Measurements from ENCODE around the gene NR4A1.
"Not testable (repeated sequence)": the region's sequence is repeated elsewhere in the genome, so short reads cannot be mapped to it uniquely, and the experiment has no call there.

Gene NR4A1

DNA sequence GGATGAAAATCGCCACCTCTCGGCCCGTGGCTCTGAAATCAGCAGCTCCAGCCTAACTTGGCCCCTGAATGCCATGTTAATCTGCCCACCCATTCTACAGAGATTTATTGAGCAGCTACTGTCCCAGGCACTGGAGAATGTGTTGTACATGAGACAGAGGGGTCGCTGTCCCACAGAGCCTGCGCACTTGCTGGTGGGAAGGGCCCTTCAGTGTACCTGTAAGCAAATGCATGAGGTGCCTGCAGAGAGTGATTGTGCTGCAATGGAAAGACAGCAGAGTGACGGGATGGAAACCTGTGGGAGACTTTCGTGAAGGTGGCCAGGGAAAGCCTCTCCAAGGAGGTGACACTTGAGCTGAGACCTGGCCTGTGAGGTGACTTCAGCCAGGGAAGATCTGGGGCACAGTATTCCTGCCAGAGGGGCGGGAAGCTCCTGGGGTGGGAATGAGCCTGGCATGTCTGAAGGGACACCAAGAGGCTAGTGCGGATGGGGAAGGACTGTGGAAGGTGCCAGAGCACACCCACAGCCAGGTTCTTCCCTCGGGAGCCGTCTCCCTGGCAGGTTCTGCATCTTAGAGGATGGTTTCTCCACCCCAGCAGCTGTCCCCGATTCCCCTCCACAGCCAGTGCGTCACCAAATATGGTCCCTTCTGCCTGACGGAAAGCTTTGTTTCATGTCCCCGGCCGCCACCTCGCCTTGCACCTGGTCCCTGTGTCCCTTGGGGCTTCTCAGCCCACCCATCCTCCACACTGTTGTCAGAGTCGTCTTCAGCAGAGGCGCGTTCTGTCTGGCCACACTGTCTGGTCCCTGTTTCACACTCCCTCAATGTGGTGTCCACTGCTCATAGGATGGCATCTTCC, 36.9 kb downstream of the NR4A1 start:
- DNase-seq (ENCODE audit: extremely low spot score, insufficient read length, low read depth), result no peak
- FAIRE-seq, result peak; percentile 80

DNA sequence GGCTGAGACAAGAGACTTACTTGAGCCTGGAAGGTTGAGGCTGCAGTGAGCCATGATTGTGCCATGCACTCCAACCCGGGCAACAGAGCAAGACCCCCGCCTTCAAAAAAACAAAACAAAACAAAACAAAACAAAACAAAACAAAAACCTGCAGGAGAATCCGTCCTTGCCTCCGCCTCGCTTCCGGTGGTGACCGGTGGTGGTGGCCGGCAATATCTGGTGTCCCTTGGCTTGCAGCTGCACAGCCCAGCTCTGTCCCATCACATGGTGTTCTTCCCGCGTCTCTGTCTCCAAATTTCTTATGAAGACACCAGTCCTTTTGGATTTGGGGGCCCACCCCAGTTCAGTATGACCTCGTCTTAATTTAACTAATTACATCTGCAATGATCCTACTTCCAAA, 38.2 kb downstream of the NR4A1 start:
- DNase-seq (ENCODE audit: extremely low spot score, insufficient read length, low read depth), result no peak
- FAIRE-seq, result no peak

DNA sequence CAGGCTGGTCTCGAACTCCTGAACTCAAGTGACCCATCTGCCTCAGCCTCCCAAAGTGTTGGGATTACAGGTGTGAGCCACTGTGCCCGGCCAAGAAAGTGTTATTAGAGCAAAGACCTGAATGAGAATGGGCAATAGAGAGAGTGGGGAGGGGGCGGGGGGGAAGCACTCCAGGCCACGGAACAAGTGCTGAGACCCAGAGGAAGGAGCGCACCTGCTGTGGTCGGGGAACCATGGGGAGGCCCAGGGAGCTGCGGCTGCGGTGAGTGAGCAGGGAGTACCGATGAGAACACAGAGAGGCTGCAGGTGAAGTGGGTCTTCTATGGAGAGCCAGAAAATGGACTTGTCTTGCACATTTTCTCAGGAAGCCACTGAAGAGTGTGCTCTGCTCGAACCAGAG, 39.0 kb downstream of the NR4A1 start:
- no peak for DNase-seq (ENCODE audit: extremely low spot score, insufficient read length, low read depth)
- FAIRE-seq, result no peak

DNA sequence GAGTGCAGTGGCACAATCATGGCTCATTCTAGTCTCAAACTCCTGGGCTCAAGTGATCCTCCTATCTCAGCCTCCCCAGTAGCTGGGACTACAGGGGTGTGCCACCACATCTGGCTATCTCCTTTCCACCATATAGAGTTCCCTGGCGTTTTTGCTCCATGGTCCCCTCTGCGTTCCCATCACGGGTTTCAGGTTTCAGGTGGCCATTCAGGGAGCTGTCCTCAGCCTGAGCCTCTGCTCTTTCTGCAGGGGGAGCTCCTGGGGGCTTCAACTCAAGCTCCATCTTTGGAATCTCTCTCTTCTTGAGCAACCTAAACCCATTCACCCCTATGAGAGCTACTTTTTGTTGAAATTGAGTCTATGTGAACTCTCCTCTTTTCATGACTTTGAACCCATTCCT, 39.8 kb downstream of the NR4A1 start:
- no peak for DNase-seq (ENCODE audit: extremely low spot score, insufficient read length, low read depth)
- FAIRE-seq, result no peak

DNA sequence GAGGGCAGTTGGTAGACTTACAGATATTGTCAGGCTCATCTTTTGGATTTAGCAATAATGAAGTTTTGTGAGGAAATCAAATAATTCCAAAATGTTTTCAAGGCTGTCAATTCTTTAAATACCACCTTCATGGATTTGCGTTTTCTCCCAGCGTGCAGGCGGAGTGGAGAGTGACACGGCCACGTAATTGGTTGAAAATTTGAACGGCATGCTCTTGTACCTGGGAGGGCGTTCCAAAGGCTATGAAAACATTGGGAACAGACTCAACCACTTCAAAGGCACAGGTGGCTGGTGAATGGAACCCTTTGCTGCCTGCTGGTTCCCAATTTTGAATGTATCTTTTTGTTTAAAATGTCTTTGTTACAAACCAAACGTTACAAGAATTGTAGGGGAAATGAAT, 40.6 kb downstream of the NR4A1 start:
- FAIRE-seq (no peak), DNase-seq (ENCODE audit: extremely low spot score, insufficient read length, low read depth) (no peak)

DNA sequence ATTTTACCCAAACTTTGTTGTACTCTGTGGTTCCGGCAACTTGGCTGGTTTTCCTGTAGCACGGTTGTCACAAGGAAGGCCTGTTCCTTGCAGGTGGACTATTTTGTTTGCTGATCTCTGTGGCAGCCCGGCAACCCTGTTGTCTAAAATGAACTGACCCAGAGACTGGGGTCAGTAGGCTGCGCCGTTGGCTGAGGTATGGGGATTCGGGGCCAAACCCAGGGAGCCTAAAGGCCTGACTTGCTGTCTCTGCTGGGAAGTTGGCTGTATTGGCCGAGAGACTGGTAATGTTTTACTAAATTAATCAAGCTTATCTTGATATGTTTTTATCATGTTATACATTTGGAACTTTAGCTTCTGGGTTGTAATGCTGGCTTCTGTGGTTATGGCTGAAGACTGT, 42.1 kb downstream of the NR4A1 start:
- DNase-seq (ENCODE audit: extremely low spot score, insufficient read length, low read depth), result no peak
- no peak for FAIRE-seq

DNA sequence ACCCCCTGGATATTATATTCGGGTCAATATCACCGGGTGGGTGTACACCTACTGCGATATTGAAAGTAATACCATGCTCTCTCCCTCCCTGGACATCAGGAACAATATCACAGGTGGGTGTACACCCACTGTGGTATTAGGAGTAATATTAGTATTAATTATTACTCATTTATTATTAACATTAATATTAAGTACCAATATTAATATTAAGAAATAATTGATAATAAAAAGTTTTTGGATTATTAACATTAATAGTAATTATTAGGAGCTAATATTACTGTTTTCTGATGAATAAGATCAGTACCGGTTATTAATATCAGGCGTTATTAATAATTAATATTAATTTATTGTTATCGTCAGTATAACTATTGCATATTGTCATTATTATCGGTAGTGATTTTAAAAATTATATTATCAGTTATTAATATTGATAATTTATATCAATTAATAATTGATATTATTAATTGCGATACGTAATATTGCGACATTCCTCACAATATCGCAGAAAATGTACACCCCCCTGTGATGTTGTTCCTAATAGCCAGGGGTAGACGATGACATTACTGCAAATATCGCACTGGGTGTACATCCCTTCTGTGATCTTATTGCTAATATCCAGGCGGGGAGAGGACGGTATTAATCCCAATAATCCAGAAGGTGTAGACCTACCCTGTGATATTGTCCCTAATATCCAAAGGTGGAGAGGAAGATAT, 45.2 kb downstream of the NR4A1 start:
- FAIRE-seq (no peak), DNase-seq (ENCODE audit: extremely low spot score, insufficient read length, low read depth) (no peak)

DNA sequence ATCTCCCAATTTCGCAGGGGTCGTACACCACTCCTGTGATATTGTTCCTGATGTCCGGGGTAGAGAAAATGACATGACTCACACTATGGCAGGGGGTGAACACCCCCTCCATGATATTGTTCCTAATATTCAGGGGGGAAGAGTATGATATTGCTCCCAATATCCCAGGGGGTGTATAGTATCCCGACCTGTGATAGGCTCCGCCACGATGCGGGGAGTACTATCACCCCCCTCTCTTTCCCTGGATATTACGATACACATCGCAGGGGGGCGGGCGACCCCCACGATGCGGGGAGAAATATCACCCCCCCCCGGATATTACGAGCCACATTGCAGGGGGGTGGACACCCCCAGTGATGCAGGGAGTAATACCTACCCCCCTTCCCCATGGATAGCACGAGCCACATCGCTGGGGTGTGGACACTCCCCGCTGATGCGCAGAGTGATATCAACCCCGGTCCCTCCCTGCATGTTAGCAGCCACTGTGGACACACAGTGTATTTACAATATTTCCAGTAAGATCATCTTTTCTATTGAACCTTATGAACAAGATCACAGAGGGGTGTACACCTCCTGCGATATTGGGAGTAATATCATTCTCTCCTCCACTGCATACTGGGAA, 45.9 kb downstream of the NR4A1 start:
- DNase-seq (ENCODE audit: extremely low spot score, insufficient read length, low read depth) (no peak), FAIRE-seq (no peak)

DNA sequence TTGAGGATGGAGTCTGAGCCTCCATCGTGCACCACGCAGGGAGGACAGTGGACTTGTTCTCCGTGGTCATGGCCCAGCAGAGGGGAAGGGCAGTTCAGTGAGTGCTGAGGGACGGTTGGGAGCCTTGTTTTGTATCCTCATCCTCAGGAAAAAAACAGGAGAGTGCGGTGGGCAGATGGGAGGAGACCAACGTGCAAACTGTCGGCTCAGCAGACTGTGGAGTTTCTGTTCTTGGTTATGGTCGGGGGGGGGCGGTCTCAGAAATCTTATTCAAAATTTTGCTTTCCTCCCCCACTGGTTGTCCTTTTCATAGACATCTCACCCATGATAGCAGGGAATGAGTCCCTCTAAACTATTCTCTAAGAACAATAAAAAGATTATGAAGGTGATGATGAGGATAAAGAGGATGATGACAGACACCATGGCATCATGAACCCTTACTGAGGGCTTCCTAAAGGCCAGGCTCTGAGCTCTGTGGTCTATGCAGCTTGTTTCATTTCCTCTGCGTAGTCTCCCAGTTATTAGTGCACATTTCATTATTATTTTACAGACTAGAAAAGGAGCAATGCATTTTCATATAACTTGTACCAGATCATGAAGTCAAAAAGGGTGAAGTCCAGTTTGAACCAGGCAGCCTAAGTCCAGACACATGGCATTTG, 53.3 kb downstream of the NR4A1 start:
- not testable (repeated sequence) for DNase-seq (ENCODE audit: extremely low spot score, insufficient read length, low read depth)
- FAIRE-seq, result peak; percentile 29

Measured in GM18507 (cell line).